Gastroesophageal sphincter (tissue), 3 donors: ENCODE results near the gene ABI1.
"Not testable (repeated sequence)": the region's sequence is repeated elsewhere in the genome, so short reads cannot be mapped to it uniquely, and the experiment has no call there.

Experiments used
- EP300 ChIP-seq: sonication (generic); formaldehyde crosslinking; IDR thresholded peaks from one replicate; pipeline ENCODE4 v1.6.1; 2017; ENCODE audit warnings: antibody characterized with exemption, mild to moderate bottlenecking
- POLR2A ChIP-seq, 2 donors: fragments of 450-650 bp; IDR thresholded peaks; one replicate each; pipeline ENCODE4 v1.6.1; 2017; ENCODE audit warnings: antibody characterized with exemption in 2 of 2, mild to moderate bottlenecking in 2 of 2, moderate library complexity in 1 of 2
- POLR2AphosphoS5 ChIP-seq: sonication (generic); formaldehyde crosslinking; IDR thresholded peaks from one replicate; pipeline ENCODE4 v1.6.1; 2017; ENCODE audit warnings: antibody characterized with exemption
- TF ChIP-seq, protein P1 (sequence below), 4 experiments: fragments of 200-600 bp in 2 of 4; fragments of 450-650 bp in 2 of 4; sonication (generic) in 1 of 4; IDR thresholded peaks; one replicate each; pipeline ENCODE4 v1.5.1; 2017 to 2019; ENCODE audit warnings: antibody characterized with exemption in 4 of 4, mild to moderate bottlenecking in 2 of 4, moderate library complexity in 2 of 4

DNA sequence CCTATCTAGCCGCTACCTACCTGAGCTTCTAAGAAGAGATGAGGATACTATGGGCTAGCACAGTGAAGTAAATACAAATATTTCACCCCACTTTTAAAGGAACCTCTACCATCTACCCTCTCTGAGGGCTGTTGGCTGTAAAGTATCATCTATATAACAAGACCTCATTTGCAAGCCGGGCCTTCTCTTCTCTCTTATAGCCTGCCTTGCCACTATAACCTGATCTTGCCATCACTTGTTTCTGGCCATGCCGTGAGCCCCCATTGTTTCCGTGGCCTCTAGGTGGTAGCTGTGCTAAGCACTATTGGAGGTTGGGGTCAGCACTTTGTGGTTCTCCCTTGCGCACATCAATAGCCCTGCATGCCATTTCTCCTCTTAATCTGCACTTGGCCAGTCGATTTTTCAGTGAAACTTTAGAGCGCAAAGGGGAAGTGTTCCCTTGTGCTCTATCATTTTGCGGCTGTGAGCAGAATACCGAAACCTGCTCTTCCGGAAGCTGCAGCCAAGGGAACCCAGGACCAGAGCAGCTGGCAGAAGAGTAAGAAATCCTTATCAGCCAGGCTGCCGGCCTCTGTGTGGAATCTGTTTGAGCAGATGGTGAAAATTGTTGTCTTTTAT is 31.7 kb upstream of the ABI1 start:
- TF ChIP-seq, protein P1, sequence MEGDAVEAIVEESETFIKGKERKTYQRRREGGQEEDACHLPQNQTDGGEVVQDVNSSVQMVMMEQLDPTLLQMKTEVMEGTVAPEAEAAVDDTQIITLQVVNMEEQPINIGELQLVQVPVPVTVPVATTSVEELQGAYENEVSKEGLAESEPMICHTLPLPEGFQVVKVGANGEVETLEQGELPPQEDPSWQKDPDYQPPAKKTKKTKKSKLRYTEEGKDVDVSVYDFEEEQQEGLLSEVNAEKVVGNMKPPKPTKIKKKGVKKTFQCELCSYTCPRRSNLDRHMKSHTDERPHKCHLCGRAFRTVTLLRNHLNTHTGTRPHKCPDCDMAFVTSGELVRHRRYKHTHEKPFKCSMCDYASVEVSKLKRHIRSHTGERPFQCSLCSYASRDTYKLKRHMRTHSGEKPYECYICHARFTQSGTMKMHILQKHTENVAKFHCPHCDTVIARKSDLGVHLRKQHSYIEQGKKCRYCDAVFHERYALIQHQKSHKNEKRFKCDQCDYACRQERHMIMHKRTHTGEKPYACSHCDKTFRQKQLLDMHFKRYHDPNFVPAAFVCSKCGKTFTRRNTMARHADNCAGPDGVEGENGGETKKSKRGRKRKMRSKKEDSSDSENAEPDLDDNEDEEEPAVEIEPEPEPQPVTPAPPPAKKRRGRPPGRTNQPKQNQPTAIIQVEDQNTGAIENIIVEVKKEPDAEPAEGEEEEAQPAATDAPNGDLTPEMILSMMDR (IDR thresholded peaks at IDR 0.05): not testable (repeated sequence)
- not testable (repeated sequence) for TF ChIP-seq POLR2A (IDR thresholded peaks at IDR 0.05); POLR2AphosphoS5; EP300
